ENCODE measurements around the gene SLC34A1. TPM values are rescaled to one million over a fixed set of nuclear protein-coding genes. Genes with fewer than 3 reads are reported as not detected.
"Not testable (repeated sequence)": the region's sequence is repeated elsewhere in the genome, so short reads cannot be mapped to it uniquely, and the experiment has no call there.

Gene SLC34A1
- total RNA-seq, 1 experiment from 2014 or later, result not detected

DNA sequence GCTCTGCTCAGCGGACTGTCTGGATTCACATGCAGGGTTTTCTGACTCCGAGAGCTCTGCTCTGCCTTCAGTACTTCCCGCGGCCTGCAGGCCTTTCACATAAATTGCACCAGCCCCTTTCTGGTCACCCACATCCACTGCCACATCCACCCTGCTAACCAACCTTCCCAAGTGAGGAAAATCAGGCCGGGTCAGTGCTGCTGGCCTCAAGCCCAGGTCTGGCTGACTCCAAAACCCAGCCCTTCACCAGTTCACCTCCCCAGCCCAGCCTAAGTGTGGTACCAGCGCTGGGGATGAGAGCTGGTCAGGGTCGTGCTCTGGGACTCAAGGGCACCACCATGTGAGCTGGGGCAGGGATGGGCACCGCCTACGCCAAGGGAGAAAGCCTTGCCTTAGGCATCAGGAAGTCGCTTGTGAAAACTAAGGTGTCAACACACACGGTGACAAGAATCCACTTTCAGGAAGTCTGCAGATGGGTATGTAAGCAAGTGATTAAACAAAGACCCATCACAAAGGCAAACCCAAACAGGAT is 45.1 kb upstream of the SLC34A1 start:
- intact Hi-C loops (cut with micrococcal nuclease; ENCODE audit: unreplicated experiment), result no loop called here
- TF ChIP-seq, protein P1, sequence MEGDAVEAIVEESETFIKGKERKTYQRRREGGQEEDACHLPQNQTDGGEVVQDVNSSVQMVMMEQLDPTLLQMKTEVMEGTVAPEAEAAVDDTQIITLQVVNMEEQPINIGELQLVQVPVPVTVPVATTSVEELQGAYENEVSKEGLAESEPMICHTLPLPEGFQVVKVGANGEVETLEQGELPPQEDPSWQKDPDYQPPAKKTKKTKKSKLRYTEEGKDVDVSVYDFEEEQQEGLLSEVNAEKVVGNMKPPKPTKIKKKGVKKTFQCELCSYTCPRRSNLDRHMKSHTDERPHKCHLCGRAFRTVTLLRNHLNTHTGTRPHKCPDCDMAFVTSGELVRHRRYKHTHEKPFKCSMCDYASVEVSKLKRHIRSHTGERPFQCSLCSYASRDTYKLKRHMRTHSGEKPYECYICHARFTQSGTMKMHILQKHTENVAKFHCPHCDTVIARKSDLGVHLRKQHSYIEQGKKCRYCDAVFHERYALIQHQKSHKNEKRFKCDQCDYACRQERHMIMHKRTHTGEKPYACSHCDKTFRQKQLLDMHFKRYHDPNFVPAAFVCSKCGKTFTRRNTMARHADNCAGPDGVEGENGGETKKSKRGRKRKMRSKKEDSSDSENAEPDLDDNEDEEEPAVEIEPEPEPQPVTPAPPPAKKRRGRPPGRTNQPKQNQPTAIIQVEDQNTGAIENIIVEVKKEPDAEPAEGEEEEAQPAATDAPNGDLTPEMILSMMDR (IDR thresholded peaks at IDR 0.05; ENCODE audit: insufficient read depth in 1 of 2, low read depth in 1 of 2, low read length in 1 of 2, severe bottlenecking in 1 of 2, unreplicated experiment in 1 of 2), result no peak
- Mint-ChIP-seq H3K9me3 (ENCODE audit: unreplicated experiment) (no peaks in the 10 kb centered on the region), H3K27ac (ENCODE audit: unreplicated experiment) (no peak overlapping the region), H3K36me3 (ENCODE audit: insufficient read depth, unreplicated experiment) (peaks cover 66% of the 10 kb centered on the region), H3K4me1 (ENCODE audit: low read depth, unreplicated experiment) (peaks cover 11% of the 10 kb centered on the region), H3K4me3 (ENCODE audit: unreplicated experiment) (no peak overlapping the region), H3K27me3 (ENCODE audit: insufficient read depth, unreplicated experiment) (no peaks in the 10 kb centered on the region)
- no peak for DNase-seq
- CTCF ChIA-PET, result no interaction called here
- BruUV-seq (replicated peaks), result no TSS peak
- Histone ChIP-seq H3K9me3 (no peaks in the 10 kb centered on the region), H3K4me3 (ENCODE audit: low read depth, low read length) (no peak overlapping the region), H3K27me3 (replicated peaks; ENCODE audit: control insufficient read depth, insufficient read depth, low read length) (no peaks in the 10 kb centered on the region), H3K36me3 (ENCODE audit: control insufficient read depth, insufficient read depth, low read length) (peaks cover 1% of the 10 kb centered on the region; the same call in 1 of the 2 replicates), H3K4me1 (no peaks in the 10 kb centered on the region)
- POLR2A ChIA-PET, result no interaction called here

DNA sequence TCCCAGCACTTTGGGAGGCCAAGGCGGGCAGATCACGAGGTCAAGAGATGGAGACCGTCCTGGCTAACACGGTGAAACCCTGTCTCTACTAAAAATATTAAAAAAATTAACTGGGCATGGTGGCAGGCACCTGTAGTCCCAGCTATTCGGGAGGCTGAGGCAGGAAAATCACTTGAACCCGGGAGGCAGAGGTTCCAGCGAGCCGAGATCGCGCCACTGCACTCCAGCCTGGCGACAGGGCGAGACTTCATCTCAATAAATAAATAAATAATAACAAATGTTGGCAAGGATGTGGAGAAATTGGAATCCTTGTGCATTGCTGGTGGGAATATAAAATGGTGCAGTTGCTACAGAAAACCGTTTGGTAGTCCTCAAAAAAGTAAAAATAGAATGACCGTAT is 41.2 kb upstream of the SLC34A1 start:
- intact Hi-C loops (cut with micrococcal nuclease; ENCODE audit: unreplicated experiment); H3K36me3 ChIP-seq (ENCODE audit: control insufficient read depth, insufficient read depth, low read length); H3K4me1 Mint-ChIP-seq (ENCODE audit: low read depth, unreplicated experiment); H3K4me3 Mint-ChIP-seq (ENCODE audit: unreplicated experiment); BruUV-seq (replicated peaks); H3K9me3 ChIP-seq; CTCF ChIA-PET; POLR2A ChIA-PET; H3K9me3 Mint-ChIP-seq (ENCODE audit: unreplicated experiment); H3K4me3 ChIP-seq (ENCODE audit: low read depth, low read length); H3K27ac Mint-ChIP-seq (ENCODE audit: unreplicated experiment); H3K27me3 ChIP-seq (replicated peaks; ENCODE audit: control insufficient read depth, insufficient read depth, low read length); H3K4me1 ChIP-seq; H3K27me3 Mint-ChIP-seq (ENCODE audit: insufficient read depth, unreplicated experiment); DNase-seq: not testable (repeated sequence)
- peaks cover 70% of the 10 kb centered on the region for H3K36me3 Mint-ChIP-seq (ENCODE audit: insufficient read depth, unreplicated experiment)

DNA sequence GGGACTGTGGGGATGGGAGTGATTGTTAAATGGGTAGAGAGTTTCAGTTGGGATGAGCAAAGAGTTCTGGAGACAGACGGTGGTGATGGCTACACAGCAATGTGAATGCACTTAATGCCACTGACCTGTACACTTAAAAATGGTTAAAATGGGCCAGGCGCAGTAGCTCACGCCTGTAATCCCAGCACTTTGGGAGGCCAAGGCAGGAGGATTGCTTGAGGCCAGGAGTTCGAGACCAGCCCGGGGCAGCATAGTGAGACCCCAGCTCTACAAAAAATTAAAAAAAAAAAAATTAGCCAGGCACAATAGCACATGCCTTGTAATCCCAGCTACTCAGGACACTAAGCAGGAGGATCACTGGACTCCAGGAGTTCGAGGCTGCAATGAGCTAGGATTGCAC is 40.5 kb upstream of the SLC34A1 start:
- H3K36me3 Mint-ChIP-seq (ENCODE audit: insufficient read depth, unreplicated experiment), result peaks cover 72% of the 10 kb centered on the region
- POLR2A ChIA-PET, result interaction anchor here (0.7 kb wide), 1 partner anchor 316 kb away, joined by 5 read pairs; no protein-coding TSS in a partner anchor

More for the DNA sequence above, 40.5 kb upstream of the SLC34A1 start:
- TF ChIP-seq, protein P1 (IDR thresholded peaks at IDR 0.05; ENCODE audit: insufficient read depth in 1 of 2, low read depth in 1 of 2, low read length in 1 of 2, severe bottlenecking in 1 of 2, unreplicated experiment in 1 of 2), result no peak
- DNase-seq, result no peak
- H3K36me3 ChIP-seq (ENCODE audit: control insufficient read depth, insufficient read depth, low read length), result no peaks in the 10 kb centered on the region
- BruUV-seq (replicated peaks), result no TSS peak
- peaks cover 5% of the 10 kb centered on the region for H3K4me1 Mint-ChIP-seq (ENCODE audit: low read depth, unreplicated experiment)
- H3K27me3 Mint-ChIP-seq (ENCODE audit: insufficient read depth, unreplicated experiment), result no peaks in the 10 kb centered on the region
- intact Hi-C loops (cut with micrococcal nuclease; ENCODE audit: unreplicated experiment), result no loop called here
- H3K4me3 Mint-ChIP-seq (ENCODE audit: unreplicated experiment), result no peak overlapping the region
- no peaks in the 10 kb centered on the region for H3K9me3 Mint-ChIP-seq (ENCODE audit: unreplicated experiment)
- H3K4me1 ChIP-seq, result no peaks in the 10 kb centered on the region
- H3K27ac Mint-ChIP-seq (ENCODE audit: unreplicated experiment), result no peak overlapping the region
- H3K27me3 ChIP-seq (replicated peaks; ENCODE audit: control insufficient read depth, insufficient read depth, low read length), result no peaks in the 10 kb centered on the region
- CTCF ChIA-PET, result interaction anchor here (0.8 to 0.9 kb wide), 2 partner anchors 34 to 40 kb away, joined by 3 to 4 read pairs; partner anchors contain the start of genes PRELID1 and RAB24
- H3K9me3 ChIP-seq, result no peaks in the 10 kb centered on the region
- no peak overlapping the region for H3K4me3 ChIP-seq (ENCODE audit: low read depth, low read length)
